Hepatocyte (in vitro differentiated cells): ENCODE results near the gene TBL2. TPM values are rescaled to one million over a fixed set of nuclear protein-coding genes. Genes with fewer than 3 reads are reported as not detected.
"Not testable (repeated sequence)": the region's sequence is repeated elsewhere in the genome, so short reads cannot be mapped to it uniquely, and the experiment has no call there.

Experiments
- DNase-seq: peaks from one replicate; pipeline ENCODE4 v3.0.0-alpha.2; 2016; ENCODE audit warnings: low spot score
- H2AFZ ChIP-seq: fragments of 200-600 bp; sonication (generic); 2 replicates; pipeline ENCODE4 v1.6.0; 2016; ENCODE audit warnings: antibody characterized with exemption, mild to moderate bottlenecking
- H3K27ac ChIP-seq: fragments of 200-600 bp; sonication (generic); 2 replicates; pipeline ENCODE4 v1.5.1; 2016; ENCODE audit warnings: mild to moderate bottlenecking
- H3K27me3 ChIP-seq: fragments of 200-600 bp; sonication (generic); 2 replicates; pipeline ENCODE4 v1.6.1; 2016
- H3K36me3 ChIP-seq: fragments of 200-600 bp; sonication (generic); replicated peaks from 2 replicates; pipeline ENCODE4 v1.5.1; 2016; ENCODE audit warnings: low read depth; ENCODE audit not compliant: insufficient read depth
- H3K4me1 ChIP-seq: fragments of 200-600 bp; sonication (generic); 2 replicates; pipeline ENCODE4 v1.5.1; 2016; ENCODE audit warnings: mild to moderate bottlenecking, moderate library complexity; ENCODE audit not compliant: insufficient read depth
- H3K4me2 ChIP-seq: fragments of 200-600 bp; sonication (generic); 2 replicates; pipeline ENCODE4 v1.6.0; 2016
- H3K4me3 ChIP-seq: fragments of 200-600 bp; sonication (generic); 2 replicates; pipeline ENCODE4 v1.5.1; 2016; ENCODE audit warnings: mild to moderate bottlenecking
- H3K79me2 ChIP-seq: fragments of 200-600 bp; sonication (generic); 2 replicates; pipeline ENCODE4 v1.6.0; 2017; ENCODE audit warnings: mild to moderate bottlenecking
- H3K9me2 ChIP-seq: fragments of 200-600 bp; sonication (generic); replicated peaks from 2 replicates; pipeline ENCODE4 v1.6.0; 2017; ENCODE audit warnings: mild to moderate bottlenecking; ENCODE audit not compliant: insufficient read depth
- H3K9me3 ChIP-seq: fragments of 200-600 bp; sonication (generic); 2 replicates; pipeline ENCODE4 v1.5.1; 2016; ENCODE audit warnings: low read depth, mild to moderate bottlenecking
- H4K20me1 ChIP-seq: fragments of 200-600 bp; sonication (generic); 2 replicates; pipeline ENCODE4 v1.6.0; 2016; ENCODE audit warnings: mild to moderate bottlenecking; ENCODE audit not compliant: insufficient read depth, poor library complexity, severe bottlenecking
- EZH2 ChIP-seq: fragments of 200-600 bp; sonication (generic); IDR thresholded peaks from 2 replicates; pipeline ENCODE4 v1.6.1; 2016; ENCODE audit warnings: antibody characterized with exemption, mild to moderate bottlenecking, borderline replicate concordance
- EZH2phosphoT487 ChIP-seq: fragments of 200-600 bp; sonication (generic); IDR thresholded peaks from one replicate; pipeline ENCODE4 v1.6.1; 2018; ENCODE audit warnings: antibody characterized with exemption, mild to moderate bottlenecking, low read depth, moderate library complexity; ENCODE audit not compliant: unreplicated experiment, severe bottlenecking
- WGBS: methylation state at CpG from one replicate; pipeline ENCODE4 v1.1.6; 2016; ENCODE audit warnings: low lambda C conversion rate; ENCODE audit errors: missing lambda C conversion rate; 5-methylcytosine and 5-hydroxymethylcytosine counted together
- polyA plus RNA-seq: library from polyadenylated mRNA; unstranded; fragments of >200 nt; fragmentation: Nextera tagmentation; extraction: Ambion mirVana; gene quantifications from 2 replicates; pipeline ENCODE4 v1.2.1, GENCODE V29; 2016
- total RNA-seq: library from RNA; depleted of rRNA; stranded (reverse); fragments of >200 nt; gene quantifications from 2 replicates; pipeline ENCODE4 v1.2.3, GENCODE V29; 2014
- TF ChIP-seq, protein P1 (sequence below): fragments of 200-600 bp; sonication (generic); IDR thresholded peaks from 2 replicates; pipeline ENCODE4 v1.5.1; 2016; ENCODE audit warnings: antibody characterized with exemption, mild to moderate bottlenecking; ENCODE audit not compliant: poor library complexity

Gene TBL2
- total and polyA plus RNA-seq, 2 experiments from 2014 or later, result 55.5 to 73.6 TPM

DNA sequence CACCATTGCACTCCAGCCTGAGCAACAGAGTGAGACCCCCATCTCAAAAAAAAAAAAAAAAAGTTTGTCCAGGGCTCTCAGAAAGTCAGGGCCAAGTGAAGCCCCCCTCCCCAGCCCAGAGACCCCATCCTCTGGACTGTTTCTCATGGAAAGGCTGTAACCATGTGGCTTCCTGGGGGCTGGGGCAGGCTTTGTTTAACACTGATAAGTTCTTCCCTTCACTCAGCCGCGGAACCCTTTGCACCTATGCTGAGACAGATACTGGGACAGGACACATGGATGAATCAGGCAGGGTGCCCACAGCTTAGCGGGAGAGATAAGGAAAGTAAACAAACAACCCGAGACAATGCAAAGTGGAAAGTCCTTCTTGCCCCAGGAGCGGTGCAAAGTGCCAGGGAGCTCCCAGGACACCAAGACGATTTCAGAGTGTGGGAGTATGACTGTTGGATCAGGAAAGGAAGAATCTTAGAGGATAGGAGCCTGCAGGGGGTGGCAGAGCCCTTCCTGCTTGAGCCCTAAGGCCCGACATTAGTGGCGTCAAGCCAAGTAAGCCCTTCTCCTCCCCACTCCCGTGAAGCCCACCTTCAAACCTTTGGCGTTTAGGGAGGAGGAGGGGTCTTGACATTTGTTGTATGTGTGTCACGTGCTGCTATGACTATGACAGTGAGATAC is 34.4 kb upstream of the TBL2 start:
- peak overlapping the region; percentile 57 for H3K27ac ChIP-seq
- H4K20me1 ChIP-seq, result no peaks in the 10 kb centered on the region
- H3K4me2 ChIP-seq, result peak overlapping the region; percentile 45
- H3K27me3 ChIP-seq, result no peaks in the 10 kb centered on the region
- H3K4me1 ChIP-seq, result no peaks in the 10 kb centered on the region
- DNase-seq, result peak; percentile 86
- no peaks in the 10 kb centered on the region for H3K79me2 ChIP-seq
- no peaks in the 10 kb centered on the region for H3K9me2 ChIP-seq
- no peaks in the 10 kb centered on the region for H3K36me3 ChIP-seq
- no peak overlapping the region for H3K4me3 ChIP-seq
- H3K9me3 ChIP-seq, result no peaks in the 10 kb centered on the region
- no peak for TF ChIP-seq EZH2phosphoT487
- TF ChIP-seq, protein P1, sequence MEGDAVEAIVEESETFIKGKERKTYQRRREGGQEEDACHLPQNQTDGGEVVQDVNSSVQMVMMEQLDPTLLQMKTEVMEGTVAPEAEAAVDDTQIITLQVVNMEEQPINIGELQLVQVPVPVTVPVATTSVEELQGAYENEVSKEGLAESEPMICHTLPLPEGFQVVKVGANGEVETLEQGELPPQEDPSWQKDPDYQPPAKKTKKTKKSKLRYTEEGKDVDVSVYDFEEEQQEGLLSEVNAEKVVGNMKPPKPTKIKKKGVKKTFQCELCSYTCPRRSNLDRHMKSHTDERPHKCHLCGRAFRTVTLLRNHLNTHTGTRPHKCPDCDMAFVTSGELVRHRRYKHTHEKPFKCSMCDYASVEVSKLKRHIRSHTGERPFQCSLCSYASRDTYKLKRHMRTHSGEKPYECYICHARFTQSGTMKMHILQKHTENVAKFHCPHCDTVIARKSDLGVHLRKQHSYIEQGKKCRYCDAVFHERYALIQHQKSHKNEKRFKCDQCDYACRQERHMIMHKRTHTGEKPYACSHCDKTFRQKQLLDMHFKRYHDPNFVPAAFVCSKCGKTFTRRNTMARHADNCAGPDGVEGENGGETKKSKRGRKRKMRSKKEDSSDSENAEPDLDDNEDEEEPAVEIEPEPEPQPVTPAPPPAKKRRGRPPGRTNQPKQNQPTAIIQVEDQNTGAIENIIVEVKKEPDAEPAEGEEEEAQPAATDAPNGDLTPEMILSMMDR, result peak; percentile 35
- no peak for TF ChIP-seq EZH2
- no peak overlapping the region for H2AFZ ChIP-seq
- WGBS, result 8% methylated on average over 11 of the region's 11 CpGs

DNA sequence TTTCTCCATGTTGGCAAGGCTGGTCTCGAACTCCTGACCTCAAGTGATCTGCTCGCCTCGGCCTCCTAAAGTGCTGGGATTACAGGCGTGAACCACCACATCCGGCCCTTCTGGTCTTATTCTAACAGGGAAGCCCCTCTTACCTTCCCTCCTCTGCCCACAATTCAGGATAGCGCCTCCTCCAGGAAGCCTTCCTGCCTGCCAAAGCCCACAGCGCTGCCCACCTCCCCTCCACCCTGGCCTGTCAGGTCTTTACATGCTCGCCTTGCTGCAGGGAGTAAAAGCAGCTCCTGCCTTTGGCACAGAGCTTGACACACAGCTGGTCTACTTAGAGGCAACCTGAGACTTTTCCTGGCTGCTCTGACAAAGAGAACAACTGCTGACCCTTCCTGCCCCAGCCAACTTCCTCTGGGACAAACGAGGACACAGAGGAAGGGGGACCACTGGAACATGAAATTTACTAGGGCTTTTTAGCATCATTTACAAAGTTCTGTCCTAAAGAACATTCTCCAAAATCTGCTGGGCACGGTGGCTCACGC is 32.7 kb upstream of the TBL2 start:
- no peak overlapping the region for H3K4me3 ChIP-seq
- no peaks in the 10 kb centered on the region for H3K27me3 ChIP-seq
- TF ChIP-seq EZH2phosphoT487 (no peak), EZH2 (no peak)
- TF ChIP-seq, protein P1, result no peak
- H3K27ac ChIP-seq, result no peak overlapping the region
- H3K9me3 ChIP-seq, result no peaks in the 10 kb centered on the region
- 84% methylated on average over 11 of the region's 11 CpGs for WGBS
- H4K20me1 ChIP-seq, result no peaks in the 10 kb centered on the region
- no peak overlapping the region for H2AFZ ChIP-seq
- H3K4me1 ChIP-seq, result no peaks in the 10 kb centered on the region
- H3K36me3 ChIP-seq, result no peaks in the 10 kb centered on the region
- no peaks in the 10 kb centered on the region for H3K79me2 ChIP-seq
- no peaks in the 10 kb centered on the region for H3K9me2 ChIP-seq
- no peak overlapping the region for H3K4me2 ChIP-seq
- no peak for DNase-seq

DNA sequence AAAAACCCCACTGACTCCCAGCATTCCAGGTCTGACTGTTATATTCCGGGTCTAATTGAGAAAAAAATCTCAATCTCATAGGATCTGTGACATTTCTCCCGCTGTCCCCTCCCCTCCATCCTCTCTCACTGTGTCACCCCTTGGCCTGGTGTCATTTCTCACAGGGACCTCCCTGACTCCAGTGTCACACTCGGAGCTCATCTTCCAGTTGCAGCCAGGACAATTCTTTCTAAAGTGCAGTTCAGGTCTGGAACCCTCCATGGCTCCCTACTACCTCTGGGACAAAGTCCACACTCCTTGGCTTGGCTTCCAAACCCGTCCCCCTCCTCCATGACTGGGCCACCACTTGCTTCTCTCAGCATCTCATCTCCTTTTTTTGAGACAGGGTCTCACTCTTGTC is 31.7 kb upstream of the TBL2 start:
- H3K4me2 ChIP-seq, result no peak overlapping the region
- no peak for DNase-seq
- no peaks in the 10 kb centered on the region for H3K9me3 ChIP-seq
- no peak overlapping the region for H3K27ac ChIP-seq
- no peaks in the 10 kb centered on the region for H3K27me3 ChIP-seq
- no peaks in the 10 kb centered on the region for H3K79me2 ChIP-seq
- WGBS, result 92% methylated on average over 4 of the region's 4 CpGs
- H3K36me3 ChIP-seq, result no peaks in the 10 kb centered on the region
- TF ChIP-seq EZH2phosphoT487 (no peak), EZH2 (no peak)
- TF ChIP-seq, protein P1, result no peak
- no peaks in the 10 kb centered on the region for H3K9me2 ChIP-seq
- no peak overlapping the region for H2AFZ ChIP-seq
- H3K4me1 ChIP-seq, result no peaks in the 10 kb centered on the region
- H4K20me1 ChIP-seq, result no peaks in the 10 kb centered on the region
- H3K4me3 ChIP-seq, result no peak overlapping the region

DNA sequence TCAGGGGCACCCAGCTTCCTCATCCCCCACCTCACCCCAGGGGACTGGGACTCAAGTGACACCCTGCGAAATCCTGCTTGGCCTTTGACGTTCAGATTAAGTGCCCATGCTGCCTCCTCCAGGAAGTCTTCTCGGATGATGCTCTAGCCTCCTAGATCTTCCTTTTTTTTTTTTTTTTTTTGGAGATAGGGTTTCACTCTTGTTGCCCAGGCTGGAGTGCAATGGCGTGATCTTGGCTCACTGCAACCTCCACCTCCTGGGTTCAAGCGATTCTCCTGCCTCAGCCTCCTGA is 29.3 kb upstream of the TBL2 start:
- not testable (repeated sequence) for H4K20me1 ChIP-seq, H3K9me2 ChIP-seq, H3K4me1 ChIP-seq, H3K79me2 ChIP-seq, H3K36me3 ChIP-seq, H3K27ac ChIP-seq, H3K27me3 ChIP-seq, DNase-seq, H3K4me3 ChIP-seq, H2AFZ ChIP-seq, H3K4me2 ChIP-seq, H3K9me3 ChIP-seq
- 86% methylated on average over 5 of the region's 5 CpGs for WGBS
